ENCODE results near the gene MAGEB5. TPM values are rescaled to one million over a fixed set of nuclear protein-coding genes. Genes with fewer than 3 reads are reported as not detected.

The MAGEB5 gene, protein sequence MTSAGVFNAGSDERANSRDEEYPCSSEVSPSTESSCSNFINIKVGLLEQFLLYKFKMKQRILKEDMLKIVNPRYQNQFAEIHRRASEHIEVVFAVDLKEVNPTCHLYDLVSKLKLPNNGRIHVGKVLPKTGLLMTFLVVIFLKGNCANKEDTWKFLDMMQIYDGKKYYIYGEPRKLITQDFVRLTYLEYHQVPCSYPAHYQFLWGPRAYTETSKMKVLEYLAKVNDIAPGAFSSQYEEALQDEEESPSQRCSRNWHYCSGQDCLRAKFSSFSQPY
- not detected for total RNA-seq (2021; ENCODE audit: unreplicated experiment)
- not detected for polyA plus RNA-seq (2012; ENCODE audit: insufficient read length)
- Bru-seq, nascent RNA, result not detected
- BruChase-seq, experiment 1, labeled RNA remaining after a 2-hour chase, result not detected
- BruChase-seq, experiment 2, labeled RNA remaining after a 6-hour chase, result not detected
- long read RNA-seq, result 0 reads

DNA sequence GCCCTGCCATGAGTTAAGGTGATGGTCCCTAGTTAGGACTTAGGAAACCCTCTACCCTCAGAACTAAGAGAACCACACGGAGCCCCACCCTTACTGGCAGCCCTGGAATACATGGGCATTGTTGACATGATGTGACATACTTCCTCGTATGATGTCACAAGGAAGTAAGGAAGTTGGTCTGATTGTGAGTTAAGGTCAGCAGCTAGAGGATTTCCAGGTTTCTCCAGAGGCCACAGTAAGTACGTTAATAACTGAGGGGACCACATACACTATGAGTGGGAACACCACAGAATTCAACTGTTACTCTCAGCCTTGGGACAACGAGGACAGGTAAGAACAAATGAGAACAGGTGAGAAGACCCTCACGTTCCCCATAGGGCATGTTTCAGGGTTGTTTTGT is at the start of gene MAGEB5:
Gene MAGEB5 (plus strand): TSS at position 301 of the 400 bp plus-strand sequence. CDS start 1,133 bp downstream, outside the sequence.
- BruUV-seq (replicated peaks), result no TSS peak
- in situ Hi-C loops (cut with HindIII; ENCODE audit: low pct_unique_long_range_greater_than_20kb, low sequenced_read_pairs), result no loop called here

DNA sequence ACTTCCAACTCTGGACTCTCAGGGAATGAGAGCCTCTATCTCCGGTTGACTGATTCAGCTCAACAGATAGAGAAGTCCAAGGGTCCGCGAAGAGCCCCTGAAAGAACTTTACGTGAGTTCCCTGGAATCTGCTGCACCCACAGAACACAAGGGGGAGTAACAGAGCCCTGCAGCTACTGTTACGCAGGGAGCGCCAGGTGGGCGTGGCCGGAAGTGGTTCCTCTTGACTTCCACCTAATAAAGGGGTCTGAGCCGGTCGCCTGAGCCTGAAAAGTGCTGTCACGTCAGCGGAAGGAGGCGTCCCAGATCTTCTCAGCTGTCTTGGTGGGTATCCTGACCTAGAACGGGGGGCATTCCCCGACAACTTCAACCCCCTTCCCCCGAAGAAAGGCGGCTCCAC is 23.8 kb upstream of the MAGEB5 start, which contains the start of gene MAGEB6:
Gene MAGEB6 (plus strand): TSS at position 237 of the 400 bp plus-strand sequence. CDS start 1,407 bp downstream, outside the sequence.
- in situ Hi-C loops (cut with HindIII; ENCODE audit: low pct_unique_long_range_greater_than_20kb, low sequenced_read_pairs) (no loop called here), intact Hi-C loops (cut with micrococcal nuclease; ENCODE audit: unreplicated experiment) (no loop called here)
- no peak for TF ChIP-seq SIN3A (IDR thresholded peaks at IDR 0.05; ENCODE audit: borderline replicate concordance, insufficient read depth, low read depth, low read length)
- TF ChIP-seq, protein P1, sequence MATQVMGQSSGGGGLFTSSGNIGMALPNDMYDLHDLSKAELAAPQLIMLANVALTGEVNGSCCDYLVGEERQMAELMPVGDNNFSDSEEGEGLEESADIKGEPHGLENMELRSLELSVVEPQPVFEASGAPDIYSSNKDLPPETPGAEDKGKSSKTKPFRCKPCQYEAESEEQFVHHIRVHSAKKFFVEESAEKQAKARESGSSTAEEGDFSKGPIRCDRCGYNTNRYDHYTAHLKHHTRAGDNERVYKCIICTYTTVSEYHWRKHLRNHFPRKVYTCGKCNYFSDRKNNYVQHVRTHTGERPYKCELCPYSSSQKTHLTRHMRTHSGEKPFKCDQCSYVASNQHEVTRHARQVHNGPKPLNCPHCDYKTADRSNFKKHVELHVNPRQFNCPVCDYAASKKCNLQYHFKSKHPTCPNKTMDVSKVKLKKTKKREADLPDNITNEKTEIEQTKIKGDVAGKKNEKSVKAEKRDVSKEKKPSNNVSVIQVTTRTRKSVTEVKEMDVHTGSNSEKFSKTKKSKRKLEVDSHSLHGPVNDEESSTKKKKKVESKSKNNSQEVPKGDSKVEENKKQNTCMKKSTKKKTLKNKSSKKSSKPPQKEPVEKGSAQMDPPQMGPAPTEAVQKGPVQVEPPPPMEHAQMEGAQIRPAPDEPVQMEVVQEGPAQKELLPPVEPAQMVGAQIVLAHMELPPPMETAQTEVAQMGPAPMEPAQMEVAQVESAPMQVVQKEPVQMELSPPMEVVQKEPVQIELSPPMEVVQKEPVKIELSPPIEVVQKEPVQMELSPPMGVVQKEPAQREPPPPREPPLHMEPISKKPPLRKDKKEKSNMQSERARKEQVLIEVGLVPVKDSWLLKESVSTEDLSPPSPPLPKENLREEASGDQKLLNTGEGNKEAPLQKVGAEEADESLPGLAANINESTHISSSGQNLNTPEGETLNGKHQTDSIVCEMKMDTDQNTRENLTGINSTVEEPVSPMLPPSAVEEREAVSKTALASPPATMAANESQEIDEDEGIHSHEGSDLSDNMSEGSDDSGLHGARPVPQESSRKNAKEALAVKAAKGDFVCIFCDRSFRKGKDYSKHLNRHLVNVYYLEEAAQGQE (IDR thresholded peaks at IDR 0.05; ENCODE audit: insufficient read depth in 1 of 2, low read depth in 2 of 2, low read length in 1 of 2), result no peak
- TF ChIP-seq, protein P2, sequence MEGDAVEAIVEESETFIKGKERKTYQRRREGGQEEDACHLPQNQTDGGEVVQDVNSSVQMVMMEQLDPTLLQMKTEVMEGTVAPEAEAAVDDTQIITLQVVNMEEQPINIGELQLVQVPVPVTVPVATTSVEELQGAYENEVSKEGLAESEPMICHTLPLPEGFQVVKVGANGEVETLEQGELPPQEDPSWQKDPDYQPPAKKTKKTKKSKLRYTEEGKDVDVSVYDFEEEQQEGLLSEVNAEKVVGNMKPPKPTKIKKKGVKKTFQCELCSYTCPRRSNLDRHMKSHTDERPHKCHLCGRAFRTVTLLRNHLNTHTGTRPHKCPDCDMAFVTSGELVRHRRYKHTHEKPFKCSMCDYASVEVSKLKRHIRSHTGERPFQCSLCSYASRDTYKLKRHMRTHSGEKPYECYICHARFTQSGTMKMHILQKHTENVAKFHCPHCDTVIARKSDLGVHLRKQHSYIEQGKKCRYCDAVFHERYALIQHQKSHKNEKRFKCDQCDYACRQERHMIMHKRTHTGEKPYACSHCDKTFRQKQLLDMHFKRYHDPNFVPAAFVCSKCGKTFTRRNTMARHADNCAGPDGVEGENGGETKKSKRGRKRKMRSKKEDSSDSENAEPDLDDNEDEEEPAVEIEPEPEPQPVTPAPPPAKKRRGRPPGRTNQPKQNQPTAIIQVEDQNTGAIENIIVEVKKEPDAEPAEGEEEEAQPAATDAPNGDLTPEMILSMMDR (IDR thresholded peaks at IDR 0.05), result no peak
- CTCF ChIA-PET, result no interaction called here
- H3K4me1 ChIP-seq (ENCODE audit: control insufficient read depth, insufficient read depth, low read length), result no peaks in the 10 kb centered on the region
- H3K4me3 ChIP-seq (ENCODE audit: low read depth in 2 of 2, low read length in 2 of 2), result no peak within 1 kb of the TSS
- H3K27me3 ChIP-seq (ENCODE audit: control insufficient read depth, insufficient read depth, low read length), result no peaks in the 10 kb centered on the region
- DNase-seq (ENCODE audit: low read depth, low spot score), result no peak
- no peaks in the 10 kb centered on the region for H3K36me3 ChIP-seq (ENCODE audit: control insufficient read depth, insufficient read depth, low read length)
- no peak within 1 kb of the TSS for H3K27ac ChIP-seq (ENCODE audit: low read length)
- no peak for ATAC-seq
- POLR2A ChIA-PET, result no interaction called here
- no TSS peak for BruUV-seq (replicated peaks)
- no peaks in the 10 kb centered on the region for H3K9me3 ChIP-seq (ENCODE audit: control insufficient read depth, insufficient read depth, low read depth, low read length)

More for the DNA sequence above, at the start of gene MAGEB5:
- Histone ChIP-seq H3K4me1 (ENCODE audit: control insufficient read depth, insufficient read depth, low read length) (no peaks in the 10 kb centered on the region), H3K4me3 (ENCODE audit: low read depth in 2 of 2, low read length in 2 of 2) (no peak within 1 kb of the TSS), H3K27me3 (ENCODE audit: control insufficient read depth, insufficient read depth, low read length) (no peaks in the 10 kb centered on the region), H3K27ac (ENCODE audit: low read length) (no peak within 1 kb of the TSS), H3K9me3 (ENCODE audit: control insufficient read depth, insufficient read depth, low read depth, low read length) (no peaks in the 10 kb centered on the region), H3K36me3 (ENCODE audit: control insufficient read depth, insufficient read depth, low read length) (no peaks in the 10 kb centered on the region)
- POLR2A ChIA-PET, result no interaction called here
- DNase-seq (ENCODE audit: low read depth, low spot score) (no peak), ATAC-seq (no peak)
- intact Hi-C loops (cut with micrococcal nuclease; ENCODE audit: unreplicated experiment), result no loop called here
- CTCF ChIA-PET, result no interaction called here
- TF ChIP-seq SIN3A (IDR thresholded peaks at IDR 0.05; ENCODE audit: borderline replicate concordance, insufficient read depth, low read depth, low read length) (no peak), POLR2AphosphoS5 (IDR thresholded peaks at IDR 0.05; ENCODE audit: low read depth, low read length) (no peak)
- TF ChIP-seq, protein P2 (IDR thresholded peaks at IDR 0.05), result no peak
- TF ChIP-seq, protein P1 (IDR thresholded peaks at IDR 0.05; ENCODE audit: insufficient read depth in 1 of 2, low read depth in 2 of 2, low read length in 1 of 2), result no peak

All from Panc1 (cell line).